Upper lobe of left lung (tissue), 6 donors: ENCODE results near the gene PGRMC2. TPM values are rescaled to one million over a fixed set of nuclear protein-coding genes. Genes with fewer than 3 reads are reported as not detected.

ENCODE experiments used
- ATAC-seq, 2 donors: fragments of 200-7000 bp; cut with Tn5 transposase; one replicate each; pipeline ENCODE4 v1.9.1; 2022; ENCODE audit warnings: mild to moderate bottlenecking in 2 of 2, moderate library complexity in 2 of 2; ENCODE audit not compliant: low FRiP score in 2 of 2
- DNase-seq, 2 donors: peaks; one replicate each; pipeline ENCODE4 v3.0.0-alpha.2; 2019 to 2020
- H3K27ac ChIP-seq, 4 donors: fragments of 200-600 bp; sonication (generic); one replicate each; pipeline ENCODE4 v1.5.1; 2016 to 2019
- H3K27me3 ChIP-seq, 4 donors: fragments of 200-600 bp; sonication (generic); one replicate each; pipeline ENCODE4 v1.5.1; 2017 to 2019
- H3K36me3 ChIP-seq, 4 donors: fragments of 200-600 bp; sonication (generic); one replicate each; pipeline ENCODE4 v1.5.1; 2016 to 2019
- H3K4me1 ChIP-seq, 4 donors: fragments of 200-600 bp; sonication (generic); one replicate each; pipeline ENCODE4 v1.5.1; 2018 to 2019
- H3K4me3 ChIP-seq, 4 donors: fragments of 200-600 bp; sonication (generic); one replicate each; pipeline ENCODE4 v1.5.1; 2017 to 2019; ENCODE audit warnings: mild to moderate bottlenecking in 2 of 4, moderate library complexity in 1 of 4
- H3K9me3 ChIP-seq, 4 donors: fragments of 200-600 bp; sonication (generic); one replicate each; pipeline ENCODE4 v1.5.1; 2018 to 2019
- EP300 ChIP-seq, 4 donors: sonication (generic); formaldehyde crosslinking; IDR thresholded peaks; one replicate each; pipeline ENCODE4 v1.5.1; 2017; ENCODE audit warnings: antibody characterized with exemption in 4 of 4, control low read depth in 2 of 4
- POLR2A ChIP-seq, 4 donors: fragments of 450-650 bp; IDR thresholded peaks; one replicate each; pipeline ENCODE4 v1.5.1; 2016 to 2017; ENCODE audit warnings: antibody characterized with exemption in 4 of 4, mild to moderate bottlenecking in 2 of 4
- POLR2AphosphoS5 ChIP-seq, 2 donors: sonication (generic); formaldehyde crosslinking; IDR thresholded peaks; one replicate each; pipeline ENCODE4 v1.5.1; 2017; ENCODE audit warnings: antibody characterized with exemption in 2 of 2
- WGBS, 2 donors: methylation state at CpG; one replicate each; pipeline ENCODE4 v1.1.5; 2017 to 2018; 5-methylcytosine and 5-hydroxymethylcytosine counted together
- total RNA-seq, 6 donors: library from RNA; depleted of rRNA in 4 of 6; stranded (reverse); fragments of >200 nt in 4 of 6; gene quantifications; one replicate each; pipeline versions ENCODE4 v1.1.0 to v1.2.1, GENCODE V29; 2016 to 2021
- TF ChIP-seq, protein P1 (sequence below), 6 experiments: fragments of 450-650 bp in 4 of 6; fragments of 200-600 bp in 2 of 6; sonication (generic) in 2 of 6; IDR thresholded peaks; one replicate each; pipeline ENCODE4 v1.5.1; 2016 to 2019; ENCODE audit warnings: antibody characterized with exemption in 6 of 6
- donor health status: DM: no; HTN: no; CAD: no; lungs with moderate emphysema.
- donor health status: DM: no; HTN: yes; CAD: no; lungs with severe emphysema.

PGRMC2 gene
- total RNA-seq, 6 donors from 2014 or later = 6.3 to 56.0 (median 36.5) TPM

- Histone ChIP-seq H3K4me3 (peak overlapping the region; percentile 87 to 93 (median 90)), H3K4me1 (peaks cover 11 to 37% (median 25%) of the 10 kb centered on the region in 4 donors), H3K36me3 (no peaks in the 10 kb centered on the region), H3K27me3 (no peaks in the 10 kb centered on the region), H3K9me3 (no peaks in the 10 kb centered on the region), H3K27ac (peak overlapping the region; percentile 89 to 96 (median 94))
- ATAC-seq = no peak
- WGBS, 2 donors = 2 to 4% methylated on average over 11 of the region's 11 CpGs
- TF ChIP-seq POLR2A (IDR thresholded peaks at IDR 0.05) = no peak
- no peak for TF ChIP-seq POLR2AphosphoS5 (IDR thresholded peaks at IDR 0.05)
- TF ChIP-seq, protein P1, sequence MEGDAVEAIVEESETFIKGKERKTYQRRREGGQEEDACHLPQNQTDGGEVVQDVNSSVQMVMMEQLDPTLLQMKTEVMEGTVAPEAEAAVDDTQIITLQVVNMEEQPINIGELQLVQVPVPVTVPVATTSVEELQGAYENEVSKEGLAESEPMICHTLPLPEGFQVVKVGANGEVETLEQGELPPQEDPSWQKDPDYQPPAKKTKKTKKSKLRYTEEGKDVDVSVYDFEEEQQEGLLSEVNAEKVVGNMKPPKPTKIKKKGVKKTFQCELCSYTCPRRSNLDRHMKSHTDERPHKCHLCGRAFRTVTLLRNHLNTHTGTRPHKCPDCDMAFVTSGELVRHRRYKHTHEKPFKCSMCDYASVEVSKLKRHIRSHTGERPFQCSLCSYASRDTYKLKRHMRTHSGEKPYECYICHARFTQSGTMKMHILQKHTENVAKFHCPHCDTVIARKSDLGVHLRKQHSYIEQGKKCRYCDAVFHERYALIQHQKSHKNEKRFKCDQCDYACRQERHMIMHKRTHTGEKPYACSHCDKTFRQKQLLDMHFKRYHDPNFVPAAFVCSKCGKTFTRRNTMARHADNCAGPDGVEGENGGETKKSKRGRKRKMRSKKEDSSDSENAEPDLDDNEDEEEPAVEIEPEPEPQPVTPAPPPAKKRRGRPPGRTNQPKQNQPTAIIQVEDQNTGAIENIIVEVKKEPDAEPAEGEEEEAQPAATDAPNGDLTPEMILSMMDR (IDR thresholded peaks at IDR 0.05) = no peak
- no peak for TF ChIP-seq EP300 (IDR thresholded peaks at IDR 0.05)
- DNase-seq = no peak
These were observed 1.0 kb downstream of the PGRMC2 start for GRCh38 chr4:128286474-128287058.

- Histone ChIP-seq H3K9me3 (no peaks in the 10 kb centered on the region), H3K4me1 (peaks cover 15 to 37% (median 25%) of the 10 kb centered on the region in 4 donors), H3K27ac (peak overlapping the region in 1 of 4 donors; percentile 35), H3K36me3 (no peaks in the 10 kb centered on the region), H3K27me3 (no peaks in the 10 kb centered on the region), H3K4me3 (peak overlapping the region in 2 of 4 donors; percentile 87 to 93)
- no peak for ATAC-seq
- 73 to 76% methylated on average over 18 of the region's 18 CpGs for WGBS, 2 donors
- TF ChIP-seq, protein P1 (IDR thresholded peaks at IDR 0.05) = no peak
- no peak for TF ChIP-seq EP300 (IDR thresholded peaks at IDR 0.05)
- no peak for TF ChIP-seq POLR2A (IDR thresholded peaks at IDR 0.05)
- no peak for TF ChIP-seq POLR2AphosphoS5 (IDR thresholded peaks at IDR 0.05)
- peak in 1 of 2 donors; percentile 8 for DNase-seq
These were observed 2.3 kb downstream of the PGRMC2 start for GRCh38 chr4:128285085-128285997.

DNA sequence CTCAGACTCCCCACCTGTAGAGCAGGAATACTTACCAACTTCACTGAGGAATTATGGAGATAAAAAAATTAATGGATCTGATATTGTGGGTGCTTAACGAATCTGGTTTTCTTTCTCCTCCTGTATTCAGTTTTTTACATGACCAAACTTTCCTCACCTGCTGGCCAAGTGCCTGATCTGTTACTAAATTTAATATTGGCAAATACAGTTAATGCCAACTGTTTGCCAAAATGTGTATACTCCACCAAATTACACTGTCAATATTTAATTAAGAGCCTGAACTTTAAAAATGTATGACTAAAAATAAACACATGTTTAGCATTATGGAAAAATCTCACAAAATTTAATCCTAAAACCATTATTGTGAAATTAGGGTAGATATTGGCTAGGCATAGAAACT, 3.3 kb downstream of the PGRMC2 start:
- Histone ChIP-seq H3K4me3 (no peak overlapping the region), H3K36me3 (no peaks in the 10 kb centered on the region), H3K27ac (no peak overlapping the region), H3K9me3 (no peaks in the 10 kb centered on the region), H3K27me3 (no peaks in the 10 kb centered on the region), H3K4me1 (peaks cover 18 to 45% (median 27%) of the 10 kb centered on the region in 4 donors)
- 60 to 72% methylated on average over 1 of the region's 1 CpG for WGBS, 2 donors
- ATAC-seq = no peak
- DNase-seq = no peak
- TF ChIP-seq POLR2A (IDR thresholded peaks at IDR 0.05) = no peak
- TF ChIP-seq, protein P1 (IDR thresholded peaks at IDR 0.05) = no peak
- TF ChIP-seq EP300 (IDR thresholded peaks at IDR 0.05) = no peak
- TF ChIP-seq POLR2AphosphoS5 (IDR thresholded peaks at IDR 0.05) = no peak

DNA sequence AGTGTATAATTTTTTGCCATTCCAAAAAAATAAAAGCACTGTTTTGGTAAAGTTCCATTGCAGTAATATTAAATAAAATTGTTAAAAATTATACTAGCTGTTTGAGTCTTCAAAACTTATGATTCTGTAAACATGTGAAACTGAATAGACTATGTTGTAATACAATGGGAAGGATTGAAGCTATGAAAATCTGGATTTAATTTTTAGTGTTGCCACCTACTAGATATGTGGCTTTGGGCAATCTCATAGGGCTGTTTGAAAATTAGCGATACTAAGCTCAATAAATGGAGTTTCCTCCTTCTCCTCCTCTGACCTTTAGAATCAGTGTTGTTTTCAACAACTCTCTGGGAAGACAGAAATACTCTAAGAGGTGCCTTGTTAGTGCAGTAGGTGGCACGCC, 4.5 kb downstream of the PGRMC2 start:
- no peak for ATAC-seq
- DNase-seq = no peak
- Histone ChIP-seq H3K27me3 (no peaks in the 10 kb centered on the region), H3K9me3 (no peaks in the 10 kb centered on the region), H3K27ac (no peak overlapping the region), H3K4me1 (peaks cover 15 to 44% (median 26%) of the 10 kb centered on the region in 4 donors), H3K36me3 (no peaks in the 10 kb centered on the region), H3K4me3 (no peak overlapping the region)
- 97 to 99% methylated on average over 2 of the region's 2 CpGs for WGBS, 2 donors
- TF ChIP-seq POLR2AphosphoS5 (IDR thresholded peaks at IDR 0.05) = no peak
- TF ChIP-seq, protein P1 (IDR thresholded peaks at IDR 0.05) = no peak
- no peak for TF ChIP-seq POLR2A (IDR thresholded peaks at IDR 0.05)
- no peak for TF ChIP-seq EP300 (IDR thresholded peaks at IDR 0.05)
